Cardiac muscle cell (in vitro differentiated cells and primary cell): Measurements from ENCODE around the gene JPH4. TPM values are rescaled to one million over a fixed set of nuclear protein-coding genes. Genes with fewer than 3 reads are reported as not detected.

Experiments used
- DNase-seq, 2 donors: peaks; one replicate each; pipeline versions ENCODE4 v3.0.0 to v3.0.0-alpha.2; 2010 to 2017; ENCODE audit warnings: low read depth in 1 of 2, low spot score in 1 of 2
- H3K27ac ChIP-seq: fragments of 200-600 bp; sonication (generic); 2 replicates; pipeline ENCODE4 v1.5.1; 2016
- H3K27me3 ChIP-seq: fragments of 200-600 bp; sonication (generic); 2 replicates; pipeline ENCODE4 v1.6.0; 2016; ENCODE audit warnings: control low read depth
- H3K36me3 ChIP-seq: fragments of 200-600 bp; sonication (generic); 2 replicates; pipeline ENCODE4 v1.5.1; 2016; ENCODE audit warnings: control low read depth
- H3K4me1 ChIP-seq: fragments of 200-600 bp; sonication (generic); 2 replicates; pipeline ENCODE4 v1.8.1; 2017; ENCODE audit warnings: low read depth, mild to moderate bottlenecking, mixed run types
- H3K4me3 ChIP-seq: fragments of 200-600 bp; sonication (generic); 2 replicates; pipeline ENCODE4 v1.5.1; 2016; ENCODE audit warnings: mild to moderate bottlenecking
- H3K9me3 ChIP-seq: fragments of 200-600 bp; sonication (generic); 2 replicates; pipeline ENCODE4 v1.5.1; 2017; ENCODE audit warnings: low read depth, mild to moderate bottlenecking, control low read depth
- CTCF ChIP-seq: IDR thresholded peaks from 2 replicates; pipeline ENCODE4 v1.5.1; 2012; ENCODE audit warnings: low read depth, mild to moderate bottlenecking, low read length
- polyA plus RNA-seq: library from polyadenylated mRNA; unstranded; fragments of >200 nt; fragmentation: Nextera tagmentation; extraction: Ambion mirVana; gene quantifications from 2 replicates; pipeline ENCODE4 v1.2.1, GENCODE V29; 2016
- total RNA-seq: library from RNA; depleted of rRNA; stranded (reverse); fragments of >200 nt; gene quantifications from 2 replicates; pipeline ENCODE4 v1.2.3, GENCODE V29; 2016

Gene JPH4
- total and polyA plus RNA-seq, 2 experiments from 2014 or later: 0.53 to 0.63 TPM

- no peak overlapping the region for H3K27ac ChIP-seq
- TF ChIP-seq CTCF: no peak
- no peaks in the 10 kb centered on the region for H3K27me3 ChIP-seq
- H3K9me3 ChIP-seq: no peaks in the 10 kb centered on the region
- H3K4me1 ChIP-seq: no peaks in the 10 kb centered on the region
- H3K4me3 ChIP-seq: no peak overlapping the region
- no peak for DNase-seq
- H3K36me3 ChIP-seq: no peaks in the 10 kb centered on the region
These were observed 47.2 kb downstream of the JPH4 start for GRCh38 chr14:23531391-23531790.

DNA sequence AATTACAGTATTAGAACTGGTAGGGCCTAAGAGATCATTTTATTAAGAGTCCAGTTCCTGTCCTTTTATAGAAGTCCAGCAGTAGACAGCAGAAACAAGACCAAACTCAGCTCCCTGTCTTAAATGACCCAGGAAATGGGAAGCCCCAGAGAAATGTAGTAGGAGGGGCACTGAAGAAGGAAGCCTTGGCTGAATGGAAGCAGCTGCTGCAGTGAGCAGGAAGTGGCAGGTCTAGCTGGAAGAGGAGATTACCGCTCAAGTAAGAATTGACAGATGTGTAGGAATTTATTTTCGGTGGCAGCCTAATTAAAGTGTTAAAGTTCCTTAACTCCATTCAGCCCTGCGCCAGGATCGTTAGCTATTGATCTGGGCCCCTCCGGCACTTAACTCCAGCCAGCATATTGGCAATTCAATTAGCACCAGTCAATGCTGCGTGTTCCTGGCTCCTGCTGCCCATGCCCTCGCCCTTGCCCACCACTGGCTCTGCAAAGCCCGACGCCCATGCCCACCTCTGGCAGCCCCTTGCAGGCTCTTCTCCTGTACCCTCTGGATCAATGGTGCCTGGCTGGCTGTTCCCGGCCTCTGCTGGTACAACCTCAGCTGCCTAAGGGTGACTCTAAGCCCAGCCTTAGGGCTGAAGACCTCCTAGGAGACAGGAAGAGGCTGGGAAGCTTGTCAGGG, 48.1 kb downstream of the JPH4 start:
- Histone ChIP-seq H3K4me3 (no peak overlapping the region), H3K36me3 (no peaks in the 10 kb centered on the region), H3K4me1 (no peaks in the 10 kb centered on the region), H3K27me3 (no peaks in the 10 kb centered on the region), H3K9me3 (no peaks in the 10 kb centered on the region), H3K27ac (no peak overlapping the region)
- TF ChIP-seq CTCF: no peak
- peak in 1 of 2 donors; percentile 23 for DNase-seq

DNA sequence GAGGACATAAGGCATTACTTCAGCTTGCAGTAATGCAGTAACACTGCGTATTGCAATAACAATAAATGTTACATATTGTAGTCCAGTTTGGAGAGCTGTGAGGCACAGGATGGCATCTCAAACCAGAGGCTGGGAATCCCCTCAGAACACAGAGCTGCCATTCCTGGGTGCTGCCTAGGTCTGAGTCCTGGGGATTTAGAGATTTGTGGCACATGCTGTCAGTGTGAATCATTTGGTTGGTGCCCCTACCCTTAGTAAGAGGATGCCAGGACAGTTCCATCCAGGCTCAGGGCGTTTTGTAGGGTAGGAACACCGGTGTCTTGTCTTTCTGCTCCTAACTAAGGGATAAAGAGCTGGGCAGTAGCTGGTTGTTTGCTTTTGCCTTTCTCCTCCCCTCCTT, 49.6 kb downstream of the JPH4 start:
- Histone ChIP-seq H3K27me3 (no peaks in the 10 kb centered on the region), H3K9me3 (no peaks in the 10 kb centered on the region), H3K4me1 (no peaks in the 10 kb centered on the region), H3K36me3 (no peaks in the 10 kb centered on the region), H3K27ac (no peak overlapping the region), H3K4me3 (no peak overlapping the region)
- TF ChIP-seq CTCF: no peak
- no peak for DNase-seq

GRCh38 chr14:23528555-23528954, 50.0 kb downstream of the JPH4 start:
- no peaks in the 10 kb centered on the region for H3K27me3 ChIP-seq
- no peaks in the 10 kb centered on the region for H3K4me1 ChIP-seq
- no peak overlapping the region for H3K4me3 ChIP-seq
- no peak overlapping the region for H3K27ac ChIP-seq
- no peak for DNase-seq
- TF ChIP-seq CTCF: peak; percentile 10
- no peaks in the 10 kb centered on the region for H3K36me3 ChIP-seq
- no peaks in the 10 kb centered on the region for H3K9me3 ChIP-seq

- Histone ChIP-seq H3K4me3 (no peak overlapping the region), H3K36me3 (no peaks in the 10 kb centered on the region), H3K9me3 (no peaks in the 10 kb centered on the region), H3K4me1 (no peaks in the 10 kb centered on the region), H3K27ac (no peak overlapping the region), H3K27me3 (no peaks in the 10 kb centered on the region)
- TF ChIP-seq CTCF: no peak
- no peak for DNase-seq
These were observed 53.0 kb downstream of the JPH4 start for GRCh38 chr14:23525611-23526010.
